Measurements from ENCODE around the gene CSRP2.

DNA sequence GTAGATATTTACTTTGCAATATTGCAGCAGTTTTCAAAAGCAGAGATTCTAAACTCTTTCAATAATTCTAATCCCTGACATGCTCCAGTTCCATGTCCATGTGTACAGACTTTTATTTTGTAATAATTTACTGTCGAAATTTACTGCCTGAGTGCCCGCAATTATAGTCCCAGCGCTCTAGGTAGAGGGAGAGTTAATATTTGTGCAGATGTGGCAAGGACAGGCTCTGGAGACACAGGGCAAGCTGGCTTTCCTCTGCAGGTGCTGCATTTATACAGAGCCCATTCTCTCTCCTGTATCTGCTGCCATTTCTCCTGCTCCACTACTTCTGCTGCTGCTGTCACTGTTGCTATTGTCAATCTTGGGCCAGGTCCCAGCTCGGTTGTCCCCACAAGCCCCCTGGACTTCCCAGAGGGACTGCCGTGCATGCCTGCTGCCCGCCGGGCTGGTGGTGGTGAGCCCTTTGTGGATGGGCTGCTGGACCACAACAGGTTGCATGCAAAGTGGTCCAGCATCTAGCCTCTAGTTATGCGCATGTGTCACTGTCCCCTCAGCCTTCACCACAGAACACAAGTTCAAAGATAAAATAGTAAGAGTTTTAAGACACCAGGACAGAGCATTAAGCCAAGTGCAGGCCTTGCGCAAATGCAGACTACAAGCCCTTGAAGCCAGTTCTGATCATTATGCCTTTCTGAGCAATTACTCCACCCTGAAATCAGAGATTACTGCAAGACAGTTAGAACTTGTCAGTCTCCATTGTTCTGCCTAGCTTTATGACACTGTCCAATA, 40.8 kb upstream of the CSRP2 start:
- TF ChIP-seq, protein P1, sequence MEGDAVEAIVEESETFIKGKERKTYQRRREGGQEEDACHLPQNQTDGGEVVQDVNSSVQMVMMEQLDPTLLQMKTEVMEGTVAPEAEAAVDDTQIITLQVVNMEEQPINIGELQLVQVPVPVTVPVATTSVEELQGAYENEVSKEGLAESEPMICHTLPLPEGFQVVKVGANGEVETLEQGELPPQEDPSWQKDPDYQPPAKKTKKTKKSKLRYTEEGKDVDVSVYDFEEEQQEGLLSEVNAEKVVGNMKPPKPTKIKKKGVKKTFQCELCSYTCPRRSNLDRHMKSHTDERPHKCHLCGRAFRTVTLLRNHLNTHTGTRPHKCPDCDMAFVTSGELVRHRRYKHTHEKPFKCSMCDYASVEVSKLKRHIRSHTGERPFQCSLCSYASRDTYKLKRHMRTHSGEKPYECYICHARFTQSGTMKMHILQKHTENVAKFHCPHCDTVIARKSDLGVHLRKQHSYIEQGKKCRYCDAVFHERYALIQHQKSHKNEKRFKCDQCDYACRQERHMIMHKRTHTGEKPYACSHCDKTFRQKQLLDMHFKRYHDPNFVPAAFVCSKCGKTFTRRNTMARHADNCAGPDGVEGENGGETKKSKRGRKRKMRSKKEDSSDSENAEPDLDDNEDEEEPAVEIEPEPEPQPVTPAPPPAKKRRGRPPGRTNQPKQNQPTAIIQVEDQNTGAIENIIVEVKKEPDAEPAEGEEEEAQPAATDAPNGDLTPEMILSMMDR (IDR thresholded peaks at IDR 0.05): no peak
- no peak for TF ChIP-seq POLR2AphosphoS5 (IDR thresholded peaks at IDR 0.05)
